Stimulated activated CD8-positive, alpha-beta memory T cell treated with anti-CD3 and anti-CD28 coated beads, Interleukin-15, amount 100 ng/mL, for 4 hours (primary cell): ENCODE data around the gene FIBCD1.

ENCODE experiments used
- DNase-seq, 2 donors: peaks; one replicate each; pipeline ENCODE4 v3.0.0-alpha.2; 2020; ENCODE audit warnings: low read depth in 2 of 2

FIBCD1 gene

DNA sequence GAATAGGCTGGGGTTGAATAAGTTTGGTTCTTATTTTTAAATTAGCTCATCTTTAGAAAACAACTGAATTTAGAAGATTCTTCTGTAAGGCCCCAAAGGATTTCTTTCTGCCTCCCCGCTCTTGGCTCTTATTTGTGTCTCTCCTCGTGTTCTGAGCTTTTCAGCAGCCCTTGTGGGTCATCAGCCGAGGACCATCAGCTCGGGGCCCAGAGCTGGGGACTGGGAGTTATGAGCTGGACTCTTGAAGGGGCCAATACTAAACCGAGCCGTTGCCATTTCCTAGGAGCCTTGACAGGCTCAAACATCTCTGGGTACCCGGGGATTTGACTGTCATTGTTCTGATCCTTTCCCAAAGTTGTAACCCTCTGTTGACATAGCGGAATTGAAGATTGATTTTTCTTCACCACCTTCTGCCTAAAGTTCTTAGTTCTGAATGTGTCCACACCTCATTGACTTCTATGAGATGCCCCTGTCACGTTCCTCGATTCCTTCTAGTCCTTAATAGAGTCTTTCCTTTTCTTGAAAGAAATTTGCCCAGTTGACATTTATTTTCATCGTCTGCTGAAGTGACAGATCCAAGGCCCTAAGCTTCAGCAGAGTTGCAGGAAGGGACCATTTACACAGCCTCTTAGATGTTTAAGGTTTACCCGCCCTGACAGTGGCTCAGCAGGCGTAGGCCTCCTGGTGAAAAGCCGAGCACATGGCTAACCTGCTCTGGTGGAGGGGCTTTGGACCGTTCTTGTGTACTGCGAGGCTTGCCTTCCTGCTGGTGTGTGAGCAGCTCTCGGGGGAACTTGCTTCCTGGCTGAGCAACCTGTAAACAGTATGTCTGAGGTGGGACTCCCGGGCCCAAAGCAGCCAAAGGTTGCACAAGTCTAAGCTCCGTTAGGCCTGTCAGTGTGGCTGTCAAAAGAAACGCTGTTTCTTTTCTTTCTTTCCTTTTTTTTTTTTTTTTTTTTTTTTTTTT, 80.0 kb downstream of the FIBCD1 start:
- DNase-seq, result no peak

DNA sequence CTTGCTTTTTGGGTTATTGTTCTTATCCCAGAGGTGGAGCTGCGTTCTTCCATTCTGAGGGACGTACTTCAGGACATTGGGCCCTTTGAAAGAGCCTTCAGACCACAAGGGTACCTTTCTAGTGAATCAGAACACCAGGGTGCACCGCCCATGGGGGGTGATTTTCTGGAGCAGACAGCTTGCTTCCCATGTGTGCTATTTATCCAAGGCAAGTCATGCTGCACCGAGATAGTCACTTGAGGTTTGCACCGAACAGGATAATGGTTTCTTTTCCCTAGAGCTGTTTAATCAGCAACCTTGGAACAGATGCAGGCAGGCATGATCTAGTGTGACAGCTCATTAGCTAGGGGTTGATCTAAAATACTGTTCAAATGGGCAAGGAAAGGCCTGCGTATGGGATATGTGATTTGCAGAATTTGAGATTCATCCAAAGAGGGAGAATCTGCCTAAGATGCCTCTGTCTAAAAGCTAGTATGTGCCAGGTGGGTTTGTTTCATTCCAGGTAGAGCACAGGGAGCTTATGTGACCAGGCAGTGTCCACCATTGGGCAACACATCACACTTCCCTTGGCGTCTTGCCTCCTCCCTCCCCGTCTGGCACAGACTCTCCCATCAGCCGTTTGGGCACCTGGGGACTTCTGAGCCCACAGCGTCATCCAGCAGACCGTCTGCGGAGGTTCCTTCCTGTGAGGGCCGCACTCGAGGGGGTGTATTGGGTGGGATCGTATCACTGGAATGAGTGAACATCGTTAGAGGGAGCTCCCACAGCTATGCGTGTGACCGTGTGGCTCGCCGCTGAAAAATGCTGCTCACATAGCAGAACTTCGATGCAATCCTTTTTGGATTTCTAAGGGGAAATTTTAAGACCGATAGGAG, 80.9 kb downstream of the FIBCD1 start:
- DNase-seq, result no peak

DNA sequence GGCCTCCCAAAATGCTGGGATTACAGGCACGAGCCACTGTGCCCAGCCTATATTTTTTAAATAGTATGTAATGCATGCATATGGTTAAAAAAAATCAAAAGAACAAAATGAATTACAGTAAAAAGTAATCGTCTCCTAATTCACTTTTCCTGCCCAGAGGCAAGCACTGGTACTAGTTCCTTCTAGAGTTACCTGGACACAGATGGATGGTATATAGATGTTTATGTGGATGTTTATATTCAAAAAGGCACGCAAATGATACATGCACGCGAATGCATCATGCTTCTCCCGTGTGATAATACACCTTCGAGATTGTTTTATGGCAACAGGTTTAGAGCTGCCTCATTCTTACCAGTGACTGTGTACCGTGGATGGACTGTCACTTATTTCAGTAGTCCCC, 82.6 kb downstream of the FIBCD1 start:
- no peak for DNase-seq

DNA sequence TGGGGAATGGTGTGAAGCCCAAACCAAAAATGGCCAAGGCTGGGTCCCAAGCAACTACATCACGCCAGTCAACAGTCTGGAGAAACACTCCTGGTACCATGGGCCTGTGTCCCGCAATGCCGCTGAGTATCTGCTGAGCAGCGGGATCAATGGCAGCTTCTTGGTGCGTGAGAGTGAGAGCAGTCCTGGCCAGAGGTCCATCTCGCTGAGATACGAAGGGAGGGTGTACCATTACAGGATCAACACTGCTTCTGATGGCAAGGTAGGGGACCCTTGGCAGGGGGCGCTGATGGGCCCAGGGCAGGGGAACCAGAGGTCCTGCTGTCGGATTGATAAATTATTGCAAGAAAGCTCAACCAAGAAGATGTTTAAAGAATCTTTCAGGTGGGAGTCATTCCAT, 84.2 kb downstream of the FIBCD1 start:
- no peak for DNase-seq

DNA sequence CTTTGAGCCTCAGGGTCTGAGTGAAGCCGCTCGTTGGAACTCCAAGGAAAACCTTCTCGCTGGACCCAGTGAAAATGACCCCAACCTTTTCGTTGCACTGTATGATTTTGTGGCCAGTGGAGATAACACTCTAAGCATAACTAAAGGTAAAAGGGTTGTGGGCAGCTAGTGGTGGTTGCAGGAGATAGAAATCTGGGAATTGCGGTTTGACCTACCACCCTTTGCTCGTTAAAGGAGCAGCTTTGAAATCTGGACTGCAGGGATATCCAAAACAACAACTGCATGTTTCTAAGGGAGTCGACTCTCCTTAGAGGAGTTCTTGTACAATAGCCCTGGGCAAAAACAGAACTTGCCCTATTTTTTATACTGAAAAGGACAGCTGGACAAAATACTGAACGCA, 85.0 kb downstream of the FIBCD1 start:
- DNase-seq, result no peak

DNA sequence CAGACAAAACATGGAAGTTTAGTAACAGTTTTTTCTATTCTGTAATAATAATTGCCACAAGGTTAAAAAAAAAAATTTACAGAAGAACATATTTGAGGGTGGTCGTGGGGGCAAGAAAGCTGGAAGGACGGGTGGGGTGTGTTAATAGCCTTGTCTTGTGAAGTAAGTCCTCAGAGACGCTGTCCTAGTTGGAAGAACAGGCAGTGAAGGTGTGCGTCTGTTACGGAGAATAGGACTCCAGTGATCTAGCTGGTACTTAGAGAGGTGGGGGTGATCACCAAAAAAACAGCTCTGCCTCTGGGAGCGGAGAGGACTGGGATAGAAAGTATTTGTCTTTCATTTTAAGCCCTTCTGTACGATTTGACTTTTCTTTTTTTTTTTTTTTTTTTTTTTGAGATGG, 86.2 kb downstream of the FIBCD1 start:
- DNase-seq, result no peak
